ENCODE results near the gene FRMD7. TPM values are rescaled to one million over a fixed set of nuclear protein-coding genes. Genes with fewer than 3 reads are reported as not detected.

FRMD7 gene
- total RNA-seq, 1 experiment from 2014 or later = not detected

DNA sequence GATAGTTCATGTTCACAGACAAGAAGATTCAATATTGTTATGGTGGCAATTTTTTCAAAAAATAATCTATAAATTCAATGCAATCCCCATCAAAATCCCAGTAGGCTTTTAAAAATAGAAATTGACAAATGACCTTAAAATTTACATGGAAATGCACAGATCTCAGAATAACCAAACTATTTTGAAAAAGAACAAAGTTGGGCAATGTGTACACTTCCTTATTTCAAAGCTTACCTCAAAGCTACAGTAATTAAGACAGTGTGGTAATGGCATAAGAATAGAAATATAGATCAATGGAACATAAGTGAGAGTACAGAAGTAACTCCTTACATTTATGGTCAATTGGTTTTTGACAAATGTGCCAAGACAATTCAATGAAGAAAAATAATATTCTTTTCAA lies 39.0 kb downstream of the FRMD7 start (continued):
- no peak for TF ChIP-seq NFE2L1 (CRISPR knock-in tag; IDR thresholded peaks at IDR 0.05)
- no peak for TF ChIP-seq ZBTB21 (CRISPR knock-in tag; IDR thresholded peaks at IDR 0.05; ENCODE audit: borderline replicate concordance)
- TF ChIP-seq ELF4 (CRISPR knock-in tag; IDR thresholded peaks at IDR 0.05; ENCODE audit: low read depth) = no peak
- TF ChIP-seq ETV6 (CRISPR knock-in tag; IDR thresholded peaks at IDR 0.05) = no peak
- no peak for TF ChIP-seq CBFB (CRISPR knock-in tag; IDR thresholded peaks at IDR 0.05; ENCODE audit: low read depth)
- TF ChIP-seq, protein P1, sequence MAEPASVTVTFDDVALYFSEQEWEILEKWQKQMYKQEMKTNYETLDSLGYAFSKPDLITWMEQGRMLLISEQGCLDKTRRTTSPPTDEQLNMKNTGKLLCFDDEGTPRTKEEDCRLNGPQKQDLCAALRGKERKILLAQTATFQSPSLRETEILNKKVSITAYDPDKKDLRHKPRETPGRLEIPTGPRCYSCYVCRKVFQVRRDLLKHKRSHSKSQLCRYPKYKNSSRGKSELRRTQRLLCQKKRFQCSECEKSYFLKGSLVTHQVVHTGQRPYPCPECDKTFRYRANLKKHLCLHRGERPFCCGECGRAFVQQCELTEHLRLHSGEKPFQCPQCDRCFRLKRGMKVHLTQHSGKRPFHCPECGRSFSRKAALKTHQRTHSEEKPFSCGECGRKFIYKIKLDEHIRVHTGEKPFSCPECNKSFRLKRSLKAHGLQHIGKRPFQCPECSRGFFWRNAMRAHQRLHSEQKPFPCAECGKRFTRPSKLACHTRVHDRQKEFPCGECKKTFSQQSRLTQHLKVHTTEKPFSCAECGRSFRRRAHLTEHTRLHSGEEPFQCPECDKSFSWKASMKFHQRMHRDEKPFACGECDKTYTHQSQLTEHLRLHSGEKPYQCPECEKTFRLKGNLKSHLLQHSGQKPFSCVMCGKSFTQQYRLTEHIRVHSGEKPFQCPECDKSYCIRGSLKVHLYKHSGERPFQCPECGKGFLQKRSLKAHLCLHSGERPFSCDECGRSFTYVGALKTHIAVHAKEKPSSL (CRISPR knock-in tag; conservative IDR thresholded peaks at IDR 0.05) = no peak
- TF ChIP-seq, protein P2, sequence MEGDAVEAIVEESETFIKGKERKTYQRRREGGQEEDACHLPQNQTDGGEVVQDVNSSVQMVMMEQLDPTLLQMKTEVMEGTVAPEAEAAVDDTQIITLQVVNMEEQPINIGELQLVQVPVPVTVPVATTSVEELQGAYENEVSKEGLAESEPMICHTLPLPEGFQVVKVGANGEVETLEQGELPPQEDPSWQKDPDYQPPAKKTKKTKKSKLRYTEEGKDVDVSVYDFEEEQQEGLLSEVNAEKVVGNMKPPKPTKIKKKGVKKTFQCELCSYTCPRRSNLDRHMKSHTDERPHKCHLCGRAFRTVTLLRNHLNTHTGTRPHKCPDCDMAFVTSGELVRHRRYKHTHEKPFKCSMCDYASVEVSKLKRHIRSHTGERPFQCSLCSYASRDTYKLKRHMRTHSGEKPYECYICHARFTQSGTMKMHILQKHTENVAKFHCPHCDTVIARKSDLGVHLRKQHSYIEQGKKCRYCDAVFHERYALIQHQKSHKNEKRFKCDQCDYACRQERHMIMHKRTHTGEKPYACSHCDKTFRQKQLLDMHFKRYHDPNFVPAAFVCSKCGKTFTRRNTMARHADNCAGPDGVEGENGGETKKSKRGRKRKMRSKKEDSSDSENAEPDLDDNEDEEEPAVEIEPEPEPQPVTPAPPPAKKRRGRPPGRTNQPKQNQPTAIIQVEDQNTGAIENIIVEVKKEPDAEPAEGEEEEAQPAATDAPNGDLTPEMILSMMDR (IDR thresholded peaks at IDR 0.05) = no peak
- TF ChIP-seq TEAD4 (CRISPR knock-in tag; IDR thresholded peaks at IDR 0.05) = no peak
- no peak for TF ChIP-seq FOXK1 (CRISPR knock-in tag; IDR thresholded peaks at IDR 0.05)
- no peak for TF ChIP-seq TEAD1 (CRISPR knock-in tag; IDR thresholded peaks at IDR 0.05)

DNA sequence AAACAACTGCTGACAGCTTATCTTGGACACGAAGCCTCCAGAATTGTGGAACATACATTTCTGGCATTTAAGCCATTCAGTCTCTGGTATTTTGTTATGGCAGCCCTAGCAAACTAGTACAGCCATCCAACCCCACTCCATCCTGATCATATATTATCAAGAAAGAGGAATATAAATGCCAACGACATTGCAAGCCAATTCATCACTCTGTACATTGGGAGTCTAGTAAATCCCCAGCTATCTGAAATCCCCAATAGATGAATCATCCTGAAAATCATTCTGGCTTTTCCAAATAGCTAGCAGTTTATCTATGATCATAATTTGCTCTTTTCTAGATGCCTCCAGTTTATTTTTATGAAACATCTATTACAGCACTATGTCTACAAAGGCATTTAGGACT lies 41.1 kb downstream of the FRMD7 start:
- ATAC-seq (no peak), DNase-seq (ENCODE audit: low spot score) (no peak)
- H3K9me3 Mint-ChIP-seq = no peaks in the 10 kb centered on the region
- no peak for TF ChIP-seq FOXK1 (CRISPR knock-in tag; IDR thresholded peaks at IDR 0.05)
- peaks cover 8% of the 10 kb centered on the region; the same call in 1 of the 2 replicates for H3K27me3 Mint-ChIP-seq (ENCODE audit: low read depth)
- no peak overlapping the region for H3K4me3 Mint-ChIP-seq
- no peaks in the 10 kb centered on the region; the same call in 1 of the 2 replicates for H3K4me1 Mint-ChIP-seq
- H3K36me3 Mint-ChIP-seq = no peaks in the 10 kb centered on the region
- no peak overlapping the region for H3K27ac Mint-ChIP-seq
- POLR2A ChIA-PET = no interaction called here
- CTCF ChIA-PET = no interaction called here

DNA sequence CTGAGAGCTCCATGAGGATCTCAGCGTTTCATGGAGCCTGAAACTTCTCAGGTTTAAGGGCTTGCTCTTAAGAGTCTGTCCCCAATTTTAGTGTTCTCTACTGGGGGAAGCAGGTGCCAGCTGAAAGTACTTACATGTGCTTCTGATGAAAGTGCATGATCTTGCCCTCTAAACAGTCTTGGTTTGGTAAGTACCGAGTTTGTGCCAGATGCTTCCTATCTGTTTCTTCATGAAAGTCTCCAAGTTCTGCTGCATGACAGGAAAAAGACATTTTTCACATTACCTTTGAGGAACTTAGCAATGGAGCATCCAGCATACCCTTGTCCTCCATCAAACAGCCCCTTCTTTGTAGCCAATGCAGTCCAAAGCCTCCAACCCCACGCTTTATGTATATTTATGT lies 42.0 kb downstream of the FRMD7 start:
- no peak for DNase-seq (ENCODE audit: low spot score)
- ATAC-seq = no peak
- Mint-ChIP-seq H3K4me3 (no peak overlapping the region), H3K36me3 (no peaks in the 10 kb centered on the region), H3K27ac (no peak overlapping the region), H3K27me3 (ENCODE audit: low read depth) (peaks cover 8% of the 10 kb centered on the region; the same call in 1 of the 2 replicates), H3K4me1 (no peaks in the 10 kb centered on the region; the same call in 1 of the 2 replicates), H3K9me3 (no peaks in the 10 kb centered on the region)
- ChIA-PET POLR2A (no interaction called here), CTCF (no interaction called here)
- TF ChIP-seq, protein P3, sequence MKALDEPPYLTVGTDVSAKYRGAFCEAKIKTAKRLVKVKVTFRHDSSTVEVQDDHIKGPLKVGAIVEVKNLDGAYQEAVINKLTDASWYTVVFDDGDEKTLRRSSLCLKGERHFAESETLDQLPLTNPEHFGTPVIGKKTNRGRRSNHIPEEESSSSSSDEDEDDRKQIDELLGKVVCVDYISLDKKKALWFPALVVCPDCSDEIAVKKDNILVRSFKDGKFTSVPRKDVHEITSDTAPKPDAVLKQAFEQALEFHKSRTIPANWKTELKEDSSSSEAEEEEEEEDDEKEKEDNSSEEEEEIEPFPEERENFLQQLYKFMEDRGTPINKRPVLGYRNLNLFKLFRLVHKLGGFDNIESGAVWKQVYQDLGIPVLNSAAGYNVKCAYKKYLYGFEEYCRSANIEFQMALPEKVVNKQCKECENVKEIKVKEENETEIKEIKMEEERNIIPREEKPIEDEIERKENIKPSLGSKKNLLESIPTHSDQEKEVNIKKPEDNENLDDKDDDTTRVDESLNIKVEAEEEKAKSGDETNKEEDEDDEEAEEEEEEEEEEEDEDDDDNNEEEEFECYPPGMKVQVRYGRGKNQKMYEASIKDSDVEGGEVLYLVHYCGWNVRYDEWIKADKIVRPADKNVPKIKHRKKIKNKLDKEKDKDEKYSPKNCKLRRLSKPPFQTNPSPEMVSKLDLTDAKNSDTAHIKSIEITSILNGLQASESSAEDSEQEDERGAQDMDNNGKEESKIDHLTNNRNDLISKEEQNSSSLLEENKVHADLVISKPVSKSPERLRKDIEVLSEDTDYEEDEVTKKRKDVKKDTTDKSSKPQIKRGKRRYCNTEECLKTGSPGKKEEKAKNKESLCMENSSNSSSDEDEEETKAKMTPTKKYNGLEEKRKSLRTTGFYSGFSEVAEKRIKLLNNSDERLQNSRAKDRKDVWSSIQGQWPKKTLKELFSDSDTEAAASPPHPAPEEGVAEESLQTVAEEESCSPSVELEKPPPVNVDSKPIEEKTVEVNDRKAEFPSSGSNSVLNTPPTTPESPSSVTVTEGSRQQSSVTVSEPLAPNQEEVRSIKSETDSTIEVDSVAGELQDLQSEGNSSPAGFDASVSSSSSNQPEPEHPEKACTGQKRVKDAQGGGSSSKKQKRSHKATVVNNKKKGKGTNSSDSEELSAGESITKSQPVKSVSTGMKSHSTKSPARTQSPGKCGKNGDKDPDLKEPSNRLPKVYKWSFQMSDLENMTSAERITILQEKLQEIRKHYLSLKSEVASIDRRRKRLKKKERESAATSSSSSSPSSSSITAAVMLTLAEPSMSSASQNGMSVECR (CRISPR knock-in tag; IDR thresholded peaks at IDR 0.05; ENCODE audit: borderline replicate concordance) = no peak
- TF ChIP-seq ESRRA (CRISPR knock-in tag; IDR thresholded peaks at IDR 0.05; ENCODE audit: borderline replicate concordance) (no peak), NR2C2 (CRISPR knock-in tag; IDR thresholded peaks at IDR 0.05) (no peak), ZNF232 (CRISPR knock-in tag; IDR thresholded peaks at IDR 0.05) (no peak), NFATC4 (CRISPR knock-in tag; IDR thresholded peaks at IDR 0.05) (no peak), TEAD4 (CRISPR knock-in tag; IDR thresholded peaks at IDR 0.05) (no peak)
- TF ChIP-seq, protein P4, sequence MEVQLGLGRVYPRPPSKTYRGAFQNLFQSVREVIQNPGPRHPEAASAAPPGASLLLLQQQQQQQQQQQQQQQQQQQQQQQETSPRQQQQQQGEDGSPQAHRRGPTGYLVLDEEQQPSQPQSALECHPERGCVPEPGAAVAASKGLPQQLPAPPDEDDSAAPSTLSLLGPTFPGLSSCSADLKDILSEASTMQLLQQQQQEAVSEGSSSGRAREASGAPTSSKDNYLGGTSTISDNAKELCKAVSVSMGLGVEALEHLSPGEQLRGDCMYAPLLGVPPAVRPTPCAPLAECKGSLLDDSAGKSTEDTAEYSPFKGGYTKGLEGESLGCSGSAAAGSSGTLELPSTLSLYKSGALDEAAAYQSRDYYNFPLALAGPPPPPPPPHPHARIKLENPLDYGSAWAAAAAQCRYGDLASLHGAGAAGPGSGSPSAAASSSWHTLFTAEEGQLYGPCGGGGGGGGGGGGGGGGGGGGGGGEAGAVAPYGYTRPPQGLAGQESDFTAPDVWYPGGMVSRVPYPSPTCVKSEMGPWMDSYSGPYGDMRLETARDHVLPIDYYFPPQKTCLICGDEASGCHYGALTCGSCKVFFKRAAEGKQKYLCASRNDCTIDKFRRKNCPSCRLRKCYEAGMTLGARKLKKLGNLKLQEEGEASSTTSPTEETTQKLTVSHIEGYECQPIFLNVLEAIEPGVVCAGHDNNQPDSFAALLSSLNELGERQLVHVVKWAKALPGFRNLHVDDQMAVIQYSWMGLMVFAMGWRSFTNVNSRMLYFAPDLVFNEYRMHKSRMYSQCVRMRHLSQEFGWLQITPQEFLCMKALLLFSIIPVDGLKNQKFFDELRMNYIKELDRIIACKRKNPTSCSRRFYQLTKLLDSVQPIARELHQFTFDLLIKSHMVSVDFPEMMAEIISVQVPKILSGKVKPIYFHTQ (CRISPR knock-in tag; IDR thresholded peaks at IDR 0.05) = no peak
- TF ChIP-seq, protein P5, sequence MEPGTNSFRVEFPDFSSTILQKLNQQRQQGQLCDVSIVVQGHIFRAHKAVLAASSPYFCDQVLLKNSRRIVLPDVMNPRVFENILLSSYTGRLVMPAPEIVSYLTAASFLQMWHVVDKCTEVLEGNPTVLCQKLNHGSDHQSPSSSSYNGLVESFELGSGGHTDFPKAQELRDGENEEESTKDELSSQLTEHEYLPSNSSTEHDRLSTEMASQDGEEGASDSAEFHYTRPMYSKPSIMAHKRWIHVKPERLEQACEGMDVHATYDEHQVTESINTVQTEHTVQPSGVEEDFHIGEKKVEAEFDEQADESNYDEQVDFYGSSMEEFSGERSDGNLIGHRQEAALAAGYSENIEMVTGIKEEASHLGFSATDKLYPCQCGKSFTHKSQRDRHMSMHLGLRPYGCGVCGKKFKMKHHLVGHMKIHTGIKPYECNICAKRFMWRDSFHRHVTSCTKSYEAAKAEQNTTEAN (CRISPR knock-in tag; IDR thresholded peaks at IDR 0.05) = no peak
- TF ChIP-seq, protein P6, sequence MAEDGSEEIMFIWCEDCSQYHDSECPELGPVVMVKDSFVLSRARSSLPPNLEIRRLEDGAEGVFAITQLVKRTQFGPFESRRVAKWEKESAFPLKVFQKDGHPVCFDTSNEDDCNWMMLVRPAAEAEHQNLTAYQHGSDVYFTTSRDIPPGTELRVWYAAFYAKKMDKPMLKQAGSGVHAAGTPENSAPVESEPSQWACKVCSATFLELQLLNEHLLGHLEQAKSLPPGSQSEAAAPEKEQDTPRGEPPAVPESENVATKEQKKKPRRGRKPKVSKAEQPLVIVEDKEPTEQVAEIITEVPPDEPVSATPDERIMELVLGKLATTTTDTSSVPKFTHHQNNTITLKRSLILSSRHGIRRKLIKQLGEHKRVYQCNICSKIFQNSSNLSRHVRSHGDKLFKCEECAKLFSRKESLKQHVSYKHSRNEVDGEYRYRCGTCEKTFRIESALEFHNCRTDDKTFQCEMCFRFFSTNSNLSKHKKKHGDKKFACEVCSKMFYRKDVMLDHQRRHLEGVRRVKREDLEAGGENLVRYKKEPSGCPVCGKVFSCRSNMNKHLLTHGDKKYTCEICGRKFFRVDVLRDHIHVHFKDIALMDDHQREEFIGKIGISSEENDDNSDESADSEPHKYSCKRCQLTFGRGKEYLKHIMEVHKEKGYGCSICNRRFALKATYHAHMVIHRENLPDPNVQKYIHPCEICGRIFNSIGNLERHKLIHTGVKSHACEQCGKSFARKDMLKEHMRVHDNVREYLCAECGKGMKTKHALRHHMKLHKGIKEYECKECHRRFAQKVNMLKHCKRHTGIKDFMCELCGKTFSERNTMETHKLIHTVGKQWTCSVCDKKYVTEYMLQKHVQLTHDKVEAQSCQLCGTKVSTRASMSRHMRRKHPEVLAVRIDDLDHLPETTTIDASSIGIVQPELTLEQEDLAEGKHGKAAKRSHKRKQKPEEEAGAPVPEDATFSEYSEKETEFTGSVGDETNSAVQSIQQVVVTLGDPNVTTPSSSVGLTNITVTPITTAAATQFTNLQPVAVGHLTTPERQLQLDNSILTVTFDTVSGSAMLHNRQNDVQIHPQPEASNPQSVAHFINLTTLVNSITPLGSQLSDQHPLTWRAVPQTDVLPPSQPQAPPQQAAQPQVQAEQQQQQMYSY (CRISPR knock-in tag; IDR thresholded peaks at IDR 0.05) = no peak

Measured in WTC11 (cell line).